ENCODE results near the gene OTX1. TPM values are rescaled to one million over a fixed set of nuclear protein-coding genes. Genes with fewer than 3 reads are reported as not detected.
A peak's percentile ranks its signal among the peaks of the same experiment; 100 is the strongest.

OTX1 gene
- total RNA-seq, 4 donors from 2014 or later = 0.85 to 2.6 TPM; not detected in 2

GRCh38 chr2:63049211-63049969, 1.2 kb upstream of the OTX1 start:
- H3K36me3 ChIP-seq = peaks cover 0 to 26% (median 0%) of the 10 kb centered on the region in 3 donors
- TF ChIP-seq POLR2A (IDR thresholded peaks at IDR 0.05) = no peak
- TF ChIP-seq, protein P1, sequence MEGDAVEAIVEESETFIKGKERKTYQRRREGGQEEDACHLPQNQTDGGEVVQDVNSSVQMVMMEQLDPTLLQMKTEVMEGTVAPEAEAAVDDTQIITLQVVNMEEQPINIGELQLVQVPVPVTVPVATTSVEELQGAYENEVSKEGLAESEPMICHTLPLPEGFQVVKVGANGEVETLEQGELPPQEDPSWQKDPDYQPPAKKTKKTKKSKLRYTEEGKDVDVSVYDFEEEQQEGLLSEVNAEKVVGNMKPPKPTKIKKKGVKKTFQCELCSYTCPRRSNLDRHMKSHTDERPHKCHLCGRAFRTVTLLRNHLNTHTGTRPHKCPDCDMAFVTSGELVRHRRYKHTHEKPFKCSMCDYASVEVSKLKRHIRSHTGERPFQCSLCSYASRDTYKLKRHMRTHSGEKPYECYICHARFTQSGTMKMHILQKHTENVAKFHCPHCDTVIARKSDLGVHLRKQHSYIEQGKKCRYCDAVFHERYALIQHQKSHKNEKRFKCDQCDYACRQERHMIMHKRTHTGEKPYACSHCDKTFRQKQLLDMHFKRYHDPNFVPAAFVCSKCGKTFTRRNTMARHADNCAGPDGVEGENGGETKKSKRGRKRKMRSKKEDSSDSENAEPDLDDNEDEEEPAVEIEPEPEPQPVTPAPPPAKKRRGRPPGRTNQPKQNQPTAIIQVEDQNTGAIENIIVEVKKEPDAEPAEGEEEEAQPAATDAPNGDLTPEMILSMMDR (IDR thresholded peaks at IDR 0.05) = no peak
- whole genome bisulfite sequencing, 2 donors = 5% methylated on average over 31 to 38 of the region's 39 CpGs
- no peaks in the 10 kb centered on the region for H3K9me3 ChIP-seq
- DNase-seq = no peak
- intact Hi-C loops (cut with DNase I) = no loop called here
- H3K4me1 ChIP-seq = peaks cover 24 to 63% (median 40%) of the 10 kb centered on the region in 3 donors
- H3K27me3 ChIP-seq = peaks cover 0 to 100% (median 25%) of the 10 kb centered on the region in 4 donors
- H3K4me3 ChIP-seq = peak overlapping the region; percentile 60 to 71 (median 66)
- peak overlapping the region in 3 of 4 donors; percentile 67 to 85 (median 81) for H3K27ac ChIP-seq

GRCh38 chr2:63049970-63050333, 678 bp upstream of the OTX1 start:
- TF ChIP-seq POLR2A (IDR thresholded peaks at IDR 0.05) = no peak
- TF ChIP-seq, protein P1 (IDR thresholded peaks at IDR 0.05) = no peak
- H3K27ac ChIP-seq = peak overlapping the region; percentile 62 to 85 (median 74)
- H3K4me1 ChIP-seq = peaks cover 24 to 69% (median 40%) of the 10 kb centered on the region in 3 donors
- WGBS, 2 donors = 1 to 5% methylated on average over 10 to 13 of the region's 31 CpGs
- intact Hi-C loops (cut with DNase I) = no loop called here
- H3K36me3 ChIP-seq = peaks cover 0 to 21% (median 0%) of the 10 kb centered on the region in 3 donors
- H3K27me3 ChIP-seq = peaks cover 0 to 100% (median 28%) of the 10 kb centered on the region in 4 donors
- no peak for DNase-seq
- H3K4me3 ChIP-seq = peak overlapping the region; percentile 60 to 71 (median 66)
- H3K9me3 ChIP-seq = no peaks in the 10 kb centered on the region

DNA sequence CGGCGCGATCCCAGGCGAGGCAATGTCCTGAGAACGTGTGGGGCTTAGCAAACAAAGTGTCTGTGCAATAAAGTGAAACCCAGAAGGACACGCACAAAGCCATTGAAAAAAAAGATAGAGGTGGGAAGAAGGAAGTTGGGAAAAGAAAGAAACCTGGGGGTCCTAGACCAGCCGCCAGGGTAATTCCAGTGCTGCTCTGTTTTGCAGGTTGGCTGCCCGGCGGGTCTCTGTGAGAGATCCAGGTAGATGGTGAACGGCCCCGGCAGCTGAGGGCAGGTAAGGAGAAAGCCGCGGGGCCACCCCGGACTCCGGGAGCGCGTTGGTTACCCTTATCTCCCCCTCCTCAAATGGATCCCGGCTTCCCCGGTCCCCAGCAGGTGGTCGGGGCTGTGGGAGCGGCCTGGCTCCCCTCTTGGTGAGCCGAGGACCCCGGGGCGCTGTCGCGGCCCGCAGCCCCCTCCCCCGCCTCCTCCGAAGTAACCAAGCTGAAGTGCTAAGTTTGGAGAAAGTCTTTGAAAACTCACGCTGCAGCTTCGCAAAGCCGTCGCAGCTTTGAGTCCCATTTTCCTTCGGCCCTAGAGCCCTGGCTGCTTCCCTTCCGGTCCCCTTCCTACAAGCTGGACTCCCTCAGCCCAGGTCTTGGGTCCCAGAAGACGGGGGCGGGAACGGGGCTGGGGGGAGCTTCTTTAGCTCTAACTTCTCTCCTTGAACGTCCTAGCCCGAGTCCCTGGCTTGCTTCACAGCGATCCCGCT, 588 bp downstream of the OTX1 start:
- Histone ChIP-seq H3K27me3 (peaks cover 0 to 100% (median 38%) of the 10 kb centered on the region in 4 donors), H3K4me1 (peaks cover 34 to 82% (median 53%) of the 10 kb centered on the region in 3 donors), H3K36me3 (peaks cover 0 to 8% (median 0%) of the 10 kb centered on the region in 3 donors), H3K4me3 (peak overlapping the region; percentile 60 to 71 (median 66)), H3K27ac (peak overlapping the region; percentile 62 to 85 (median 74)), H3K9me3 (no peaks in the 10 kb centered on the region)
- TF ChIP-seq, protein P1 (IDR thresholded peaks at IDR 0.05) = peak in 1 of 6 experiments; percentile 10
- no peak for TF ChIP-seq POLR2A (IDR thresholded peaks at IDR 0.05)
- 3 to 6% methylated on average over 8 to 22 of the region's 42 CpGs for WGBS, 2 donors
- intact Hi-C loops (cut with DNase I) = no loop called here
- no peak for DNase-seq

- Histone ChIP-seq H3K4me3 (peak overlapping the region in 2 of 4 donors; percentile 68 to 71), H3K9me3 (no peaks in the 10 kb centered on the region), H3K36me3 (peaks cover 0 to 7% (median 0%) of the 10 kb centered on the region in 3 donors), H3K27ac (no peak overlapping the region), H3K4me1 (peaks cover 34 to 88% (median 58%) of the 10 kb centered on the region in 3 donors), H3K27me3 (peaks cover 0 to 100% (median 41%) of the 10 kb centered on the region in 4 donors)
- intact Hi-C loops (cut with DNase I) = no loop called here
- TF ChIP-seq, protein P1 (IDR thresholded peaks at IDR 0.05) = no peak
- TF ChIP-seq POLR2A (IDR thresholded peaks at IDR 0.05) = no peak
- no peak for DNase-seq
- 88% methylated on average over 13 of the region's 42 CpGs; no CpG with 5 or more reads in 1 of the 2 donors for WGBS, 2 donors
Observed at GRCh38 chr2:63051795-63052333, 1.2 kb downstream of the OTX1 start.
